NCI-H2107 (cell line): ENCODE measurements around the gene KRTAP21-1.
"Not testable (repeated sequence)": the region's sequence is repeated elsewhere in the genome, so short reads cannot be mapped to it uniquely, and the experiment has no call there.

ENCODE experiments used
- DNase-seq: peaks from one replicate; lab custom pipeline; 2025; lab: John Stamatoyannopoulos, UW

KRTAP21-1 gene

GRCh38 chr21:30755328-30755727 is at the start of gene KRTAP21-1:
Gene KRTAP21-1, minus strand, starts transcription at chr21:30755428. Its CDS starts 50 bp downstream, at chr21:30755378.
- not testable (repeated sequence) for DNase-seq

GRCh38 chr21:30800605-30801004 is 45.4 kb upstream of the KRTAP21-1 start:
- DNase-seq, result no peak

GRCh38 chr21:30793581-30794314 is 38.5 kb upstream of the KRTAP21-1 start:
- no peak for DNase-seq

- DNase-seq, result no peak
These were observed 24.0 kb upstream of the KRTAP21-1 start for GRCh38 chr21:30779249-30779648.

GRCh38 chr21:30769724-30770431 is 14.7 kb upstream of the KRTAP21-1 start:
- no peak for DNase-seq

- no peak for DNase-seq
These were observed 5.5 kb upstream of the KRTAP21-1 start for GRCh38 chr21:30760776-30761175.

- no peak for DNase-seq
These were observed 3.1 kb upstream of the KRTAP21-1 start for GRCh38 chr21:30758306-30758705.

- no peak for DNase-seq
These were observed 8.1 kb downstream of the KRTAP21-1 start, which contains the start of gene KRTAP21-2 for GRCh38 chr21:30747159-30747558. Gene KRTAP21-2, minus strand, starts transcription at chr21:30747259. Its CDS starts 57 bp downstream, at chr21:30747202.

GRCh38 chr21:30740462-30740861 is 14.8 kb downstream of the KRTAP21-1 start:
- DNase-seq, result no peak

GRCh38 chr21:30733026-30733425 is 22.2 kb downstream of the KRTAP21-1 start:
- DNase-seq, result no peak

- DNase-seq, result no peak
These were observed 28.5 kb downstream of the KRTAP21-1 start for GRCh38 chr21:30726726-30727125.

- DNase-seq, result no peak
These were observed 35.8 kb downstream of the KRTAP21-1 start for GRCh38 chr21:30719401-30719800.

- no peak for DNase-seq
These were observed 36.9 kb downstream of the KRTAP21-1 start, which contains the start of gene KRTAP21-3 for GRCh38 chr21:30718239-30718909. Gene KRTAP21-3, minus strand, starts transcription at chr21:30718777. Its CDS starts 18 bp downstream, at chr21:30718759.

- DNase-seq, result no peak
These were observed 38.1 kb downstream of the KRTAP21-1 start for GRCh38 chr21:30717105-30717504.

- DNase-seq, result no peak
These were observed 40.3 kb downstream of the KRTAP21-1 start for GRCh38 chr21:30714946-30715345.

GRCh38 chr21:30714456-30714855 is 40.8 kb downstream of the KRTAP21-1 start:
- DNase-seq, result no peak

- DNase-seq, result no peak
These were observed 41.5 kb downstream of the KRTAP21-1 start for GRCh38 chr21:30713766-30714165.

GRCh38 chr21:30710499-30710898 is 44.7 kb downstream of the KRTAP21-1 start:
- DNase-seq, result no peak

GRCh38 chr21:30707409-30707808 is 47.8 kb downstream of the KRTAP21-1 start:
- no peak for DNase-seq
